Neural cell (in vitro differentiated cells): ENCODE results near the gene ARHGEF12. TPM values are rescaled to one million over a fixed set of nuclear protein-coding genes. Genes with fewer than 3 reads are reported as not detected.

ENCODE experiments used
- H2AFZ ChIP-seq: fragments of 200-600, 300-800 bp; sonication (generic), shearing (Covaris generic); 2 replicates; pipeline ENCODE4 v1.6.0; 2014; ENCODE audit warnings: low read depth, mild to moderate bottlenecking, antibody characterized with exemption, low read length, moderate library complexity
- H3F3A ChIP-seq: fragments of 200-600 bp; shearing (Covaris generic); 2 replicates; pipeline ENCODE4 v1.6.1; 2016; ENCODE audit warnings: mild to moderate bottlenecking, moderate library complexity, mixed read lengths, antibody characterized with exemption, low read length; ENCODE audit not compliant: insufficient read depth, poor library complexity, severe bottlenecking
- H3K27ac ChIP-seq: fragments of 200-600, 300-800 bp; sonication (generic), shearing (Covaris generic); 2 replicates; pipeline ENCODE4 v1.5.1; 2014; ENCODE audit warnings: mild to moderate bottlenecking, low read length, moderate library complexity
- H3K27me3 ChIP-seq: fragments of 300-800, 200-600 bp; sonication (generic), shearing (Covaris generic); 2 replicates; pipeline ENCODE4 v1.6.0; 2014; ENCODE audit warnings: mild to moderate bottlenecking, low read depth, low read length, moderate library complexity; ENCODE audit not compliant: insufficient read depth
- H3K36me3 ChIP-seq: fragments of 300-800, 200-600 bp; sonication (generic), shearing (Covaris generic); 2 replicates; pipeline ENCODE4 v1.5.1; 2014; ENCODE audit warnings: mild to moderate bottlenecking, antibody characterized with exemption, low read length, moderate library complexity; ENCODE audit not compliant: insufficient read depth
- H3K4me2 ChIP-seq: fragments of 300-800, 200-600 bp; sonication (generic), shearing (Covaris generic); 2 replicates; pipeline ENCODE4 v1.6.0; 2014; ENCODE audit warnings: mild to moderate bottlenecking, low read length
- H3K4me3 ChIP-seq: fragments of 300-800, 200-600 bp; sonication (generic), shearing (Covaris generic); 2 replicates; pipeline ENCODE4 v1.5.1; 2014; ENCODE audit warnings: mild to moderate bottlenecking, low read length, moderate library complexity
- H3K79me2 ChIP-seq: fragments of 200-600 bp; shearing (Covaris generic); replicated peaks from 2 replicates; pipeline ENCODE4 v1.6.0; 2014; ENCODE audit warnings: mild to moderate bottlenecking, low read length, moderate library complexity; ENCODE audit not compliant: insufficient read depth
- H3K9ac ChIP-seq: fragments of 300-800, 200-600 bp; sonication (generic), shearing (Covaris generic); 2 replicates; pipeline ENCODE4 v1.6.1; 2016; ENCODE audit warnings: mild to moderate bottlenecking, low read length, mixed read lengths
- H3K9me2 ChIP-seq: fragments of 200-600 bp; shearing (Covaris generic); 2 replicates; pipeline ENCODE4 v1.6.1; 2016; ENCODE audit warnings: mild to moderate bottlenecking, low read length, mixed read lengths; ENCODE audit not compliant: insufficient read depth
- H3K9me3 ChIP-seq: fragments of 200-600, 300-800 bp; sonication (generic), shearing (Covaris generic); 2 replicates; pipeline ENCODE4 v1.6.1; 2016; ENCODE audit warnings: mild to moderate bottlenecking, mixed run types, low read length, moderate library complexity, mixed read lengths
- H4K20me1 ChIP-seq: fragments of 200-600 bp; shearing (Covaris generic); 2 replicates; pipeline ENCODE4 v1.6.1; 2016; ENCODE audit warnings: mild to moderate bottlenecking, mixed run types; ENCODE audit not compliant: insufficient read depth
- EP300 ChIP-seq: fragments of 450-650 bp; conservative IDR thresholded peaks from 2 replicates; pipeline ENCODE4 v1.6.1; 2014; ENCODE audit warnings: antibody characterized with exemption, mild to moderate bottlenecking, moderate library complexity; ENCODE audit not compliant: poor library complexity, severe bottlenecking
- EZH2 ChIP-seq: fragments of 200-600, 300-800 bp; shearing (Covaris generic), sonication (generic); IDR thresholded peaks from 2 replicates; pipeline ENCODE4 v1.6.1; 2014; ENCODE audit warnings: antibody characterized with exemption, low read length, borderline replicate concordance, mild to moderate bottlenecking; ENCODE audit not compliant: insufficient read depth, poor library complexity, severe bottlenecking
- MXI1 ChIP-seq: fragments of 450-650 bp; conservative IDR thresholded peaks from 2 replicates; pipeline ENCODE4 v1.6.1; 2014; ENCODE audit warnings: antibody characterized with exemption, mild to moderate bottlenecking; ENCODE audit not compliant: poor library complexity, severe bottlenecking
- POLR2AphosphoS5 ChIP-seq: IDR thresholded peaks from 2 replicates; pipeline ENCODE4 v1.6.1; 2012
- RAD21 ChIP-seq: fragments of 450-650 bp; conservative IDR thresholded peaks from 2 replicates; pipeline ENCODE4 v1.6.1; 2014; ENCODE audit warnings: antibody characterized with exemption, mild to moderate bottlenecking, moderate library complexity
- SMC3 ChIP-seq: fragments of 450-650 bp; conservative IDR thresholded peaks from 2 replicates; pipeline ENCODE4 v1.6.1; 2014; ENCODE audit warnings: antibody characterized with exemption, mild to moderate bottlenecking, moderate library complexity; ENCODE audit not compliant: poor library complexity
- TAF1 ChIP-seq: IDR thresholded peaks from 2 replicates; pipeline ENCODE4 v1.6.1; 2012; ENCODE audit warnings: low read depth
- polyA plus RNA-seq: library from polyadenylated mRNA; depleted of rRNA; stranded (reverse); fragments of >200 nt; gene quantifications from 2 replicates; pipeline ENCODE4 v1.2.3, GENCODE V29; 2014
- TF ChIP-seq, protein P1 (sequence below): fragments of 450-650 bp; IDR thresholded peaks from 2 replicates; pipeline ENCODE4 v1.5.1; 2014; ENCODE audit warnings: antibody characterized with exemption, mild to moderate bottlenecking, moderate library complexity; ENCODE audit not compliant: poor library complexity, severe bottlenecking
- TF ChIP-seq, protein P2 (sequence below): IDR thresholded peaks from 2 replicates; pipeline ENCODE4 v1.6.1; 2012; ENCODE audit warnings: borderline replicate concordance

Gene ARHGEF12
- polyA plus RNA-seq, 1 donor from 2014 or later: 93.4 TPM

DNA sequence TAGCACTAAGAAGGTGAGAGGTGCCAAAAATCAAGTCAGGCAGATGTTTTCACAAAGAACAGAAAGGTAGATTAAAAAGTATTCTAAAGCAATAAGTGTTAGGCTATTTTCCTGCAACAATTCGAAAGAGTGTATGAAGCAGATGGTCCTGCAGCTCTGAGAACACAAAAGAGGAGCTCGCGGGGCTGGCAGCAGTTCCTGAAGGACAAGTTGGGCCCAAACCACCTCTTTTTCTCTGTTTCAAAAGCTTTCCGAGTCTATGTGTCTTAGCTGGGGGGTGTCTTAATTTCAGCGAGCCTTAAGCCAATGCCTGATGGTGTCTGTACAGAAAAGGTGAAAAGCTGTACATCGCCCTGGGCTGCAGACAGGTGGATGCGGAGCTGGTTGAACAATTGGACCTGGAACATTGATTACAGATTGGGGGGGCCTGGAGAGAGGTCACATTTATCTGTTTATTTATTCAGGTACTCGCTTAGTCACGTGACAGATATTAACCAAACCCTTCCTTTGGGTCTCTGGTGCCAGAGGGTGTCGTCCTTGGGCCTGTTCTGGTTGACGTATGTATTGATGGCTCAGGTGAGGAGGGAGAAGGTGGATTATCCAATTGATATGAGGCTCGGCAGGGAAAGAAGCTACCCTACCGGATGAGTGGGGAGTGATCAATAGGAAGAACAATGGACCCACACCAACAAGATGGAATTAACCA lies 200.0 kb downstream of the ARHGEF12 start:
- H3K4me2 ChIP-seq: no peak overlapping the region
- no peak overlapping the region for H2AFZ ChIP-seq
- no peaks in the 10 kb centered on the region for H3K36me3 ChIP-seq
- H3K4me3 ChIP-seq: no peak overlapping the region
- no peak overlapping the region for H3K27ac ChIP-seq
- no peaks in the 10 kb centered on the region for H3K27me3 ChIP-seq
- H3K9me2 ChIP-seq: no peaks in the 10 kb centered on the region
- H3K9me3 ChIP-seq: no peaks in the 10 kb centered on the region
- TF ChIP-seq EZH2: no peak
- TF ChIP-seq, protein P1, sequence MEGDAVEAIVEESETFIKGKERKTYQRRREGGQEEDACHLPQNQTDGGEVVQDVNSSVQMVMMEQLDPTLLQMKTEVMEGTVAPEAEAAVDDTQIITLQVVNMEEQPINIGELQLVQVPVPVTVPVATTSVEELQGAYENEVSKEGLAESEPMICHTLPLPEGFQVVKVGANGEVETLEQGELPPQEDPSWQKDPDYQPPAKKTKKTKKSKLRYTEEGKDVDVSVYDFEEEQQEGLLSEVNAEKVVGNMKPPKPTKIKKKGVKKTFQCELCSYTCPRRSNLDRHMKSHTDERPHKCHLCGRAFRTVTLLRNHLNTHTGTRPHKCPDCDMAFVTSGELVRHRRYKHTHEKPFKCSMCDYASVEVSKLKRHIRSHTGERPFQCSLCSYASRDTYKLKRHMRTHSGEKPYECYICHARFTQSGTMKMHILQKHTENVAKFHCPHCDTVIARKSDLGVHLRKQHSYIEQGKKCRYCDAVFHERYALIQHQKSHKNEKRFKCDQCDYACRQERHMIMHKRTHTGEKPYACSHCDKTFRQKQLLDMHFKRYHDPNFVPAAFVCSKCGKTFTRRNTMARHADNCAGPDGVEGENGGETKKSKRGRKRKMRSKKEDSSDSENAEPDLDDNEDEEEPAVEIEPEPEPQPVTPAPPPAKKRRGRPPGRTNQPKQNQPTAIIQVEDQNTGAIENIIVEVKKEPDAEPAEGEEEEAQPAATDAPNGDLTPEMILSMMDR: no peak
- TF ChIP-seq TAF1: no peak
- TF ChIP-seq SMC3: no peak
- no peak for TF ChIP-seq POLR2AphosphoS5
- TF ChIP-seq EP300: no peak
- no peak for TF ChIP-seq RAD21
- TF ChIP-seq, protein P2, sequence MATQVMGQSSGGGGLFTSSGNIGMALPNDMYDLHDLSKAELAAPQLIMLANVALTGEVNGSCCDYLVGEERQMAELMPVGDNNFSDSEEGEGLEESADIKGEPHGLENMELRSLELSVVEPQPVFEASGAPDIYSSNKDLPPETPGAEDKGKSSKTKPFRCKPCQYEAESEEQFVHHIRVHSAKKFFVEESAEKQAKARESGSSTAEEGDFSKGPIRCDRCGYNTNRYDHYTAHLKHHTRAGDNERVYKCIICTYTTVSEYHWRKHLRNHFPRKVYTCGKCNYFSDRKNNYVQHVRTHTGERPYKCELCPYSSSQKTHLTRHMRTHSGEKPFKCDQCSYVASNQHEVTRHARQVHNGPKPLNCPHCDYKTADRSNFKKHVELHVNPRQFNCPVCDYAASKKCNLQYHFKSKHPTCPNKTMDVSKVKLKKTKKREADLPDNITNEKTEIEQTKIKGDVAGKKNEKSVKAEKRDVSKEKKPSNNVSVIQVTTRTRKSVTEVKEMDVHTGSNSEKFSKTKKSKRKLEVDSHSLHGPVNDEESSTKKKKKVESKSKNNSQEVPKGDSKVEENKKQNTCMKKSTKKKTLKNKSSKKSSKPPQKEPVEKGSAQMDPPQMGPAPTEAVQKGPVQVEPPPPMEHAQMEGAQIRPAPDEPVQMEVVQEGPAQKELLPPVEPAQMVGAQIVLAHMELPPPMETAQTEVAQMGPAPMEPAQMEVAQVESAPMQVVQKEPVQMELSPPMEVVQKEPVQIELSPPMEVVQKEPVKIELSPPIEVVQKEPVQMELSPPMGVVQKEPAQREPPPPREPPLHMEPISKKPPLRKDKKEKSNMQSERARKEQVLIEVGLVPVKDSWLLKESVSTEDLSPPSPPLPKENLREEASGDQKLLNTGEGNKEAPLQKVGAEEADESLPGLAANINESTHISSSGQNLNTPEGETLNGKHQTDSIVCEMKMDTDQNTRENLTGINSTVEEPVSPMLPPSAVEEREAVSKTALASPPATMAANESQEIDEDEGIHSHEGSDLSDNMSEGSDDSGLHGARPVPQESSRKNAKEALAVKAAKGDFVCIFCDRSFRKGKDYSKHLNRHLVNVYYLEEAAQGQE: no peak
- TF ChIP-seq MXI1: no peak
- H4K20me1 ChIP-seq: no peaks in the 10 kb centered on the region
- no peaks in the 10 kb centered on the region for H3F3A ChIP-seq
- no peaks in the 10 kb centered on the region for H3K79me2 ChIP-seq
- no peak overlapping the region for H3K9ac ChIP-seq

DNA sequence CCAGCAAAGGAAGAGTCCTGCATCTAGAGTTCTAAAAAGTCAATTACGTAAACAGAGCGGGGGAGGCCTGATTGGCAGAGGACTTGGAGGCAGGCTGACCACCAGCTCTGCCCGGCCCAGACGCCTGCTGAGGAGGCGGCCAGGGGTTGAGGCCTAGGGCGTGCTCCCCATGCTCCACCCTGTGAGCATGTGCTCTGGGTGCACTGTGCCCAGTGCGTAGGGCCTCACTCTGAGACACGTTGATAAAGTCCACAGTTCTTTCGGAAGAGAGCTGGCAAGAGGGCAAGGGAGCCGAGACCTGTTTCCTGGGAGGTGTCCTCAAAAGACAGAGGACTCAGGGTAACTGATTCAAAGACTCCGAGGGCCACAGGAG lies 200.6 kb downstream of the ARHGEF12 start:
- no peaks in the 10 kb centered on the region for H3K36me3 ChIP-seq
- TF ChIP-seq, protein P1: no peak
- TF ChIP-seq MXI1: no peak
- TF ChIP-seq, protein P2: no peak
- no peak overlapping the region for H3K27ac ChIP-seq
- no peak overlapping the region for H3K4me3 ChIP-seq
- H3K79me2 ChIP-seq: no peaks in the 10 kb centered on the region
- no peak overlapping the region for H3K4me2 ChIP-seq
- no peaks in the 10 kb centered on the region for H3F3A ChIP-seq
- no peak overlapping the region for H3K9ac ChIP-seq
- no peaks in the 10 kb centered on the region for H3K9me3 ChIP-seq
- no peaks in the 10 kb centered on the region for H3K9me2 ChIP-seq
- no peak overlapping the region for H2AFZ ChIP-seq
- H3K27me3 ChIP-seq: no peaks in the 10 kb centered on the region
- no peaks in the 10 kb centered on the region for H4K20me1 ChIP-seq
